ENCODE data around the gene C6orf89. TPM values are rescaled to one million over a fixed set of nuclear protein-coding genes. Genes with fewer than 3 reads are reported as not detected.
A peak's percentile ranks its signal among the peaks of the same experiment; 100 is the strongest.

C6orf89 gene
- total and polyA plus RNA-seq, 2 of the 13 experiments (the other 11 are each of a cell fraction or from before 2014, with no cell fraction given): 22.1 to 32.2 TPM

GRCh38 chr6:36837022-36837339 is 48.8 kb upstream of the C6orf89 start:
- ATAC-seq: no peak
- peaks cover 75% of the 10 kb centered on the region for H3K4me1 ChIP-seq (ENCODE audit: insufficient read depth, low read length)
- H3K27me3 ChIP-seq (ENCODE audit: control insufficient read depth in 1 of 2, insufficient read depth in 2 of 2, low read length in 2 of 2): peaks cover 17 to 34% of the 10 kb centered on the region in 2 experiments
- H3K36me3 ChIP-seq (replicated peaks in 1 of 2; ENCODE audit: control insufficient read depth in 1 of 2, insufficient read depth in 2 of 2, low read length in 2 of 2): no peaks in the 10 kb centered on the region
- no peak overlapping the region for H3K4me3 ChIP-seq (replicated peaks in 1 of 3; ENCODE audit: insufficient read depth in 1 of 3, low read depth in 2 of 3, low read length in 3 of 3)
- no peaks in the 10 kb centered on the region for H3K79me2 ChIP-seq (ENCODE audit: insufficient read depth, low read length)
- no peak overlapping the region for H3K4me2 ChIP-seq (ENCODE audit: low read depth, low read length)
- H4K20me1 ChIP-seq (ENCODE audit: insufficient read depth, low read length): no peaks in the 10 kb centered on the region
- no peak for FAIRE-seq
- 0% methylated on average over 2 of the region's 2 CpGs for WGBS (ENCODE audit: low lambda C conversion rate)
- in situ Hi-C loops (cut with HindIII; ENCODE audit: extremely low pct_ligation_motif_present, low pct_unique_long_range_greater_than_20kb) (no loop called here), intact Hi-C loops (cut with micrococcal nuclease; ENCODE audit: unreplicated experiment) (no loop called here)
- H3K9me3 ChIP-seq (ENCODE audit: low read length): peaks cover 3% of the 10 kb centered on the region; the same call in 1 of the 2 replicates
- POLR2A ChIA-PET: interaction anchor here (1.7 kb wide), 1 partner anchor 16 kb away, joined by 5 read pairs; no protein-coding TSS in a partner anchor
- H3K27ac ChIP-seq (ENCODE audit: extremely low read length, insufficient read depth, low read length): no peak overlapping the region
- H2AFZ ChIP-seq (ENCODE audit: low read length): no peak overlapping the region
- no peak overlapping the region for H3K9ac ChIP-seq (ENCODE audit: insufficient read depth, low read depth, low read length)
- BruUV-seq (replicated peaks): no TSS peak
- TF ChIP-seq GABPA (IDR thresholded peaks at IDR 0.05; ENCODE audit: low read depth, low read length) (no peak), GABPA (CRISPR knock-in tag; IDR thresholded peaks at IDR 0.05; ENCODE audit: low read depth) (0 out of 2 replicates have a peak, but pooled peaks have one; percentile 19), ZKSCAN8 (CRISPR knock-in tag; IDR thresholded peaks at IDR 0.05; ENCODE audit: borderline replicate concordance) (peak; percentile 97), ZNF44 (CRISPR knock-in tag; IDR thresholded peaks at IDR 0.05) (no peak), ZKSCAN1 (IDR thresholded peaks at IDR 0.05; ENCODE audit: low read length) (0 out of 2 replicates have a peak, but pooled peaks have one; percentile 64), RARA (CRISPR knock-in tag; IDR thresholded peaks at IDR 0.05) (0 out of 2 replicates have a peak, but pooled peaks have one; percentile 17), ZMYM3 (CRISPR knock-in tag; IDR thresholded peaks at IDR 0.05) (0 out of 2 replicates have a peak, but pooled peaks have one; percentile 38)
- no peak for DNase-seq (ENCODE audit: low spot score)
- CTCF ChIA-PET (ENCODE audit: low intra/inter-chr PET ratio, low total read pairs): interaction anchor here (1.3 to 2.3 kb wide), 2 partner anchors 14 to 16 kb away, joined by 4 to 6 read pairs; no protein-coding TSS in a partner anchor

DNA sequence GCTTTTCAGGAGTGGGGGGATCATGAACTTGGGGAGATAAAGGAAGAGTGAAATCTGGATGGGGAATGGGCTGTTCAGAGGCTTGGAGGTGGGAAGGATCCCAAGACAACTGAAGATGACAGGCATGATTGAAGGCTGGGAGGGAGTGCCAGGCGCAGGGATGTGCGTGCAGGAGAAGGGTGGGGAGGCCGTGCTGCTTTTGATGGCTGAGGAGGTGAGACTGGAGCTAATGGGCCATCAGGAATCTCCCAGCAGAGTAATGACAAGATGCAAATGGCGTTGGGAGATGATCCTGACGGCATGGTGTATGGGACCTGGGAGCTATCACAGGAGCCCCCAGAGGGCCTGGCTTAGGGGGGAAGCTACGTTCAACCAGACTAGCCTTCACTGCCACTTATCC is 48.1 kb upstream of the C6orf89 start:
- H3K27me3 ChIP-seq (ENCODE audit: control insufficient read depth in 1 of 2, insufficient read depth in 2 of 2, low read length in 2 of 2): peaks cover 17 to 34% of the 10 kb centered on the region in 2 experiments
- no peak for TF ChIP-seq MEIS2 (CRISPR knock-in tag; IDR thresholded peaks at IDR 0.05)
- no peak for TF ChIP-seq U2AF1 (optimal IDR thresholded peaks at IDR 0.05; ENCODE audit: low read depth, low read length)
- no peak for TF ChIP-seq TBP (CRISPR knock-in tag; IDR thresholded peaks at IDR 0.05)
- TF ChIP-seq ZNF879 (CRISPR knock-in tag; IDR thresholded peaks at IDR 0.05): no peak
- TF ChIP-seq HOXA7 (CRISPR knock-in tag; IDR thresholded peaks at IDR 0.05): no peak
- no peak for TF ChIP-seq ZKSCAN1 (IDR thresholded peaks at IDR 0.05; ENCODE audit: low read length)
- TF ChIP-seq, protein P1, sequence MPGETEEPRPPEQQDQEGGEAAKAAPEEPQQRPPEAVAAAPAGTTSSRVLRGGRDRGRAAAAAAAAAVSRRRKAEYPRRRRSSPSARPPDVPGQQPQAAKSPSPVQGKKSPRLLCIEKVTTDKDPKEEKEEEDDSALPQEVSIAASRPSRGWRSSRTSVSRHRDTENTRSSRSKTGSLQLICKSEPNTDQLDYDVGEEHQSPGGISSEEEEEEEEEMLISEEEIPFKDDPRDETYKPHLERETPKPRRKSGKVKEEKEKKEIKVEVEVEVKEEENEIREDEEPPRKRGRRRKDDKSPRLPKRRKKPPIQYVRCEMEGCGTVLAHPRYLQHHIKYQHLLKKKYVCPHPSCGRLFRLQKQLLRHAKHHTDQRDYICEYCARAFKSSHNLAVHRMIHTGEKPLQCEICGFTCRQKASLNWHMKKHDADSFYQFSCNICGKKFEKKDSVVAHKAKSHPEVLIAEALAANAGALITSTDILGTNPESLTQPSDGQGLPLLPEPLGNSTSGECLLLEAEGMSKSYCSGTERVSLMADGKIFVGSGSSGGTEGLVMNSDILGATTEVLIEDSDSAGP (CRISPR knock-in tag; IDR thresholded peaks at IDR 0.05; ENCODE audit: borderline replicate concordance): no peak
- no peak for TF ChIP-seq CEBPB (IDR thresholded peaks at IDR 0.05; ENCODE audit: borderline replicate concordance, low read depth, low read length)
- no peak for TF ChIP-seq ZEB1 (IDR thresholded peaks at IDR 0.05; ENCODE audit: insufficient replicate concordance, low read depth)
- TF ChIP-seq ZBTB1 (CRISPR knock-in tag; IDR thresholded peaks at IDR 0.05; ENCODE audit: borderline replicate concordance): no peak

More for the DNA sequence above, 48.1 kb upstream of the C6orf89 start:
- Histone ChIP-seq H3K9me3 (ENCODE audit: low read length) (peaks cover 3% of the 10 kb centered on the region; the same call in 1 of the 2 replicates), H3K4me1 (ENCODE audit: insufficient read depth, low read length) (peaks cover 68% of the 10 kb centered on the region), H4K20me1 (ENCODE audit: insufficient read depth, low read length) (no peaks in the 10 kb centered on the region), H3K4me3 (replicated peaks in 1 of 3; ENCODE audit: insufficient read depth in 1 of 3, low read depth in 2 of 3, low read length in 3 of 3) (no peak overlapping the region), H3K79me2 (ENCODE audit: insufficient read depth, low read length) (no peaks in the 10 kb centered on the region), H3K27ac (ENCODE audit: extremely low read length, insufficient read depth, low read length) (no peak overlapping the region), H3K36me3 (replicated peaks in 1 of 2; ENCODE audit: control insufficient read depth in 1 of 2, insufficient read depth in 2 of 2, low read length in 2 of 2) (no peaks in the 10 kb centered on the region), H3K4me2 (ENCODE audit: low read depth, low read length) (no peak overlapping the region), H3K9ac (ENCODE audit: insufficient read depth, low read depth, low read length) (no peak overlapping the region), H2AFZ (ENCODE audit: low read length) (no peak overlapping the region)
- BruUV-seq (replicated peaks): no TSS peak
- ChIA-PET POLR2A (interaction anchor here (1.7 kb wide), 1 partner anchor 15 kb away, joined by 5 read pairs; no protein-coding TSS in a partner anchor), CTCF (ENCODE audit: low intra/inter-chr PET ratio, low total read pairs) (no interaction called here)
- WGBS (ENCODE audit: low lambda C conversion rate): 48% methylated on average over 6 of the region's 6 CpGs
- ATAC-seq (no peak), DNase-seq (ENCODE audit: low spot score) (no peak), FAIRE-seq (no peak)
- in situ Hi-C loops (cut with HindIII; ENCODE audit: extremely low pct_ligation_motif_present, low pct_unique_long_range_greater_than_20kb) (no loop called here), intact Hi-C loops (cut with micrococcal nuclease; ENCODE audit: unreplicated experiment) (no loop called here)

All from HepG2 (cell line).